DLD1 (cell line): ENCODE data around the gene CHRM4.

Source experiments
- in situ Hi-C: cut with HindIII; loops from 2 replicates; pipeline ENCODE4 v1.10.0; 2017; ENCODE audit warnings: low sequenced_read_pairs

The CHRM4 gene

DNA sequence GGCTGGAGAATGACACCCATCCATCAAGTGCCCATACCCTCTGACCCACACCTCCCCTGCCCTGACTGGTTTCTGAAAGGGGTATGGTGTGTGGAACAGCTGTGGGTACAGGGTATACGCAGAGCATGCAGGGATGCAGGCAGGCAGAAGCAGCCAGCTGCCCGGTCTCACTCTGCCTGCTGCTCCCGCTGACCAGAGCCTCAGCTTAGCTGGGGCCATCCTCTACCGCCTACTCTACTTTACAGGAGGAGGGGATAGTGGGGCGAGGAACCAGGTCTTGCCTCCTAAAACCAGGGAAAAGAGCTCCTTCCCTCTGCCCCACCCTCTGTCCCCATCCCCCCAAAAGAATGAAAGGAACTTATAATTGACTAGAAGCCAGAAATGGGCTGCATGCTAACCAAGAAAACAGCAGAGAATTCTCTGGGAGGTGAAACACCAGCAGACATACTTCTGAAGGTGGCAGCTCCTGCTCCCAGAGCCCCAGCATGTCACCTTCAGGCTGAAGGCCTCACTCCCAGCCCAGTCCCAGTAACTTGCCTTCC is 13.0 kb upstream of the CHRM4 start:
- in situ Hi-C loops, result no loop called here

- in situ Hi-C loops, result no loop called here
Measured at GRCh38 chr11:46402957-46403902, 11.7 kb upstream of the CHRM4 start.

GRCh38 chr11:46397526-46397925 is 6.0 kb upstream of the CHRM4 start:
- in situ Hi-C loops, result no loop called here

- in situ Hi-C loops, result no loop called here
Measured at GRCh38 chr11:46393759-46394158, 2.2 kb upstream of the CHRM4 start.

- in situ Hi-C loops, result no loop called here
Measured at GRCh38 chr11:46393231-46393616, 1.6 kb upstream of the CHRM4 start.

DNA sequence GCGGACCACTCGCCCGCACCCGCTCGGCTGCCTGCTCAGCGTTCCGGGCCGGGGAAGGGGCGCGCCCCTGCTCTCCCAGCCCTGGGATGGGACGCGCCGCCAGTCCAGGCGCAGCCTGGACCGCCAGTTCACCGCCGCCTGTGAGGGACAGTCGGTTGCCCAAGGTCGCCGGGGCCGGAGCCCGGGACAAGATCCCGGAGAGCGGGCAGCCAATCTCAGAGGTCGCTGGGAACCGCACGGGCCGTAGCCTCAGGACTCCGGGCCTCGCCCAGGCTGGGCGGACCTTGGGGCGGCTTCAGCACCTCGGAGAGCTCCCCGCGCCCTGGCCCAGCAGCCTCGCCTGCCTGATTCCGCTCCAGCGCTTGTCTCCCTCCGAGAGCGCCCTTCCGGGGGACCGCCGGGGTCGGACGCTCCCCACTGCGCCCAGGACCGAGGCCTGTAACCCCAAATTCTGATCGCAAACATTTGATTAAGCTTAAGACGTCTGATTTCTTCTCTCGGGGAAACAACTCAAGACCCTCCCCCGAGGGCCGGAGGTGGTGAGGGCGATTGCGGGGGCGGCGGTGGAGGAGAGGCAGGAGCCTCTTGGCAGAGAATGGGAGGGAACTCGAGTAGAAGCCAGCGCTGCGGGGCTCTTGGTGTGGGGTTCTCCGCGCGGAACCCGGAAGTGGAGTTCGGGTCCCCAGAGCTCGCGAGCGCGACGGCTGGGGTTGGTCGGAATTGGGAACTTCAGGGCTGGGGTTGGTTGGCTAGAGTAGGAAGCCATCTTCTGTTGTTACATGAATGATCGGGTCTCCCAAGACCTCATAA is 1.1 kb upstream of the CHRM4 start:
- in situ Hi-C loops, result no loop called here

- in situ Hi-C loops, result no loop called here
Measured at GRCh38 chr11:46391186-46391577, 394 bp downstream of the CHRM4 start.

GRCh38 chr11:46390331-46391171 is 1.0 kb downstream of the CHRM4 start:
- in situ Hi-C loops, result no loop called here

DNA sequence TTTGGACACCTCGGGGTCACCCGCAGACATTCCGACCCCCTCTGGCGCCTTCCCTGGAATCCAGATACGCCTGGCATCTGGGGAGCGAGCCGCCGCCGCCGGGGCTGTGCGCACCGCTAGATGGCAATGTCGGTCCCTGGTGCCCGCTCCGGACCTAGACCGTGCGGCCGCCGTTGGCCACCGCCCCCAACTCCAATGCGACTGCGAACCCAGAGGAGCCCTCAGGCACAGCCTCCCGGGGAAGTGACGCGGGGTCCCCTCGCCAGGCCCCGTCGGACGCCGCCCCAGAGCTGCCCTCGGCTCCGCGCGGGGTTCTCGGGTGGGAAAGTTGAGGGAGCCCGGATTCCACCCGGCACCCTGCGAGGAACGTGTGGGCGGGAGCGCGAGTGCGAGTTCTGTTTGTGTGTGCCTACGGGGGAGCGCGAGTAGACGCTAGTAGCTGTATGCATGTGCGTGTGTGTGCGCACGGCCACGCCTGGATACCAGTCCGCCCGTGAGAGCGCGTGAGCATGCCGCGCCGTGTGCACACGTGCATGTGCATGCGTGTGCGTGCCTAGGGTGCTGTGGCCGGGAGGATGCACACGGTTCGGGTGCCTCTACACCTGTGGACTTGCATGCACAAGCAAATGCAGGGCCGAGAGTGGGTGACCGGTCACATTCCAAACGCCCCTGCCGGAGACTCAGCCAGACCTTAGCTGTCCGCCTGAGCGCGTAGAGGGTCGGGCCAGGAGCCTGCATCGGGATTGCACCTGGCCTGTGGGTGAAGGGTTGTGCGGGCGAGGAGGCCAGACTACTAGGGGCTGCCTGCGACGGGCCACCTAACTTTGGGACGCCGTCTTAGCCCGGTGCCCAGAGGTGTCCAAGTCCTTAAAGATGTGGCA is 1.9 kb downstream of the CHRM4 start:
- in situ Hi-C loops, result no loop called here

DNA sequence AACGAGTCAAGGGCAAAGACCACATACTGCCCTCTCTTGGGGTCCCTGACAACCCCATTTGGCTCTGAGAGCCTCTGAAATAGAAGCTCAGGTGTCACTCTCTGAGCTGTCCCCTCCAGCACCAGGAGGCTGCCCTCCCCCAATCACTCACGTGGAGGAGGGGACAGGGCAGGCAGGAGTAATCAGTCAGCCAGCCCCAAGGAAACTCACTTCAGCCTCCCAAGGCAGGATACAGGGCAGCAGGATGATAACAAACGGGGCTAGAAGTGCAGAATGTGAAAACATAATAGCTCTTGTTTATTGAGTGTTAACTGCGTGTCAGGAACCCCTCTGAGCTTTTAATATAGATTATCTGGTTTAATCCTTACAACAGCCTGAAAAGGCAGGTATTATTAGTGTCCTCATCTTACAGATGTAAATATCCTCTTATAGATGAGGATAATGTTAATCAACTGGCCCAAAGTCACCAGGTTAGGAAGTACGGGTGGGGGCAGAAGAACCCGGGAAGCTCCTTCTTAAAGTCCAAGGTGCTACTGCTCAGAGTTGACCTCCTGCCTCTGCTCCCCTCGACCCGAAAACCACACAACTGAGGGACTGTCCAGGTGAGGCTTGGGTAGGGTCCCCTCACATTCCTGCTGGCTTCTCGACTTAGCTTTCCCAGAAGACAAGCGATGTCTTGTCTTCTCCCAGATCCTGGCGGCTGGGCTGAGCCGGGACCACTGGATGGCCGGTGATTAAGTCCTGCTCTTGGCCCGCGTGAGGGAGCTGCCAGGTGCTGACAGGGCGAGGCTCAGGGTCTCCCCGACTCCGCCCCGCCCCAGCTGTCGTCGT is 2.7 kb downstream of the CHRM4 start:
- in situ Hi-C loops, result no loop called here

GRCh38 chr11:46387919-46388618 is 3.5 kb downstream of the CHRM4 start:
- in situ Hi-C loops, result no loop called here

DNA sequence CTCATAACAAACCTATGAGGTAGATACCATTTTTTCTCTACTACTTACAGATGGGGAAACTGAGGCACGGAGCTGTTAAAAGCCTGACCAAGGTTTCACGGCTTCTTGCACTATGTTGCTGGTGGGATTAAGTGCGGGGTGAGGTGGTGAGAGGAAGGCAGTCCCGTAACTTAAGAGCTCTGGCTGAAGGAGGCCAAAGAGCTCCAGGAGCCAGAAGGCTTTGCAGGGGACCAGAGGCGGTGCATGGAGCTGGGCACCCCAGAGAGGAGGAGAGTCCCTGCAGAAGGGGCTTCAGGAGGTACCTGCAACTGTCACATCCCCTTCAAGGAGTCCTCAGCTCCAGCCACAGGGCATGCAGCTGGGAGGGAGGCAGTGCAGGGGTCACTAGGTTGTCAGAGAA is 4.1 kb downstream of the CHRM4 start:
- in situ Hi-C loops, result no loop called here

DNA sequence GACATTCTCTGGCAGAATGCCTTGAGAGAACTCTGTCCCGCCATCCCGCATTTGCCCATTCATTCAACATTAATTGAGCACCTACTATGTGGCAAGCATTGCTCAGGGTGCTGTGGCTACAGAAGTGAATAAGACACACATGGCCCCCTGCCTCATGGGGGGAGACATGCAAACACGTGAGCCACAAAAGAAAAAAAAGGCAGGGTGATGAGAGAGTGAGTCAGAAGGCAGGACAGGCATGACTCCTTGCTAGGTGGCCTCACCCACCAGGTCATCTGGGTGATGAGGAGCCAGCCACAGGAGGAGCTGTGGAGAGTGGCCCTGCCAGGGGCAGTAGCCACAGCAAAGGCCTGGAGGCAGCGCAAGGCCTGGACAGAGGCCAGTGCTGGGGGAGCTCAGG is 4.9 kb downstream of the CHRM4 start:
- in situ Hi-C loops, result no loop called here

GRCh38 chr11:46386005-46386578 is 5.5 kb downstream of the CHRM4 start:
- in situ Hi-C loops, result no loop called here

- in situ Hi-C loops, result no loop called here
Measured at GRCh38 chr11:46385169-46386004, 6.2 kb downstream of the CHRM4 start.

DNA sequence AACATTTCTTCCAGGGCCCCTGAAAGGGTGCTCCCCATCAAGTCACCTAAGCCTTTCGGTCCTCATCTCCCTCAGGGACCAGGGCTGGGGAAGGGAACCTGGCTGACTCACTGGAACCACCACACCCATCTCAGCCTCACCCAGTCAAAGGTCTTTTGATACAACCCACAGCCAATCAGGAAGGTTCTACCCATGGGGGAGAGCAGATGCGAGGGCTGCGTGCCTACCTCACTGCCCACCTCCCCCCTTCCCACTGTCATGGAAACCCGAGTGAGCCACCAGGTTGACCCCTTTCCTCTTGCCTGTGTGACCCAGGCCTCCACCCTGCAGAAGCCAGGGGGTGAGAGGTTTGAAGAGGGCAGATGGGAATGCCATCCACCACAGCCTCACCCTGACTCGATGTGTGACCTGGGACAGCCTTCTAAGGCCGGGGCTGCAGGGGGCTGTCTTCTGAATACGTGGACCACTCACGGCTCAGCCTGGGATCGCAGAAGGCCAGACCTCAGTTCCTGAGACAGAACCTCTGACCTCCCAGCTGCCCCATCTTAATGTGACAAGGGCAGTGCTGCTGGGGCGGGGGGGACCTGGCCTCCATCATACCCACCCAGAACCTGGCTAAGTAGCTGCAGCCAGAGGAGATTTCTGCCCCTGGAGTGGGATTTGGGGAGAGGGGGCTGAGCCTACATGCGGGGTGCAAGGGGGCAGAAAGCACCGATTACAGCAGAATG is 7.4 kb downstream of the CHRM4 start:
- in situ Hi-C loops, result no loop called here

- in situ Hi-C loops, result no loop called here
Measured at GRCh38 chr11:46383404-46383758, 8.2 kb downstream of the CHRM4 start.
